ENCODE measurements around the gene PDE4B.

DNA sequence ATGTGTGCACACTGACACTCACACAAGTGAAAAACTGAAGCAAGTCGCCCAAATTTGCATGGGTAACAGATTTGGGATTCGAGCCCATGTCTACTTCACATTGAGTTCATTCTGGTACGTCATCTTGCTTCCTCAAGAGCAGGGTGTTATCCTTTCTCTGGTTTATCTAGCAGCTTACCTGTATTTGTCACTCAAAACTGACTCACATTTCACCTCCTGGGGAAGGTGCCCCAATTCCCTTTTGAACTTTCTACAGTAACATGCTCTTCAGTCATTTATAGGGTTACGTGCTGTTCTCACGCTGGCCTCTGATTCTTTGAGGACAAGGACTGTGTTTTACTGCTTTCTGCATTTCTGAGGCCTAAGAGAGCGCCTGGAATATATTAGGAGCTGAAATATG lies 162.8 kb downstream of the PDE4B start:
- TF ChIP-seq POLR2A (IDR thresholded peaks at IDR 0.05; ENCODE audit: low read length) (no peak), GATA1 (IDR thresholded peaks at IDR 0.05; ENCODE audit: low read depth, low read length) (no peak)

Measured in erythroblast (primary cell).